Endothelial cell (in vitro differentiated cells): ENCODE measurements around the gene ATP1A4. TPM values are rescaled to one million over a fixed set of nuclear protein-coding genes. Genes with fewer than 3 reads are reported as not detected.
A peak's percentile ranks its signal among the peaks of the same experiment; 100 is the strongest.

Experiments
- DNase-seq: peaks from one replicate; pipeline ENCODE4 v3.0.0; 2021; ENCODE audit warnings: low spot score
- H3K27ac Mint-ChIP-seq: one replicate; pipeline ENCODE4 v1.8.0; 2021; ENCODE audit warnings: mixed read lengths, inconsistent platforms; ENCODE audit not compliant: unreplicated experiment
- H3K27me3 Mint-ChIP-seq: one replicate; pipeline ENCODE4 v1.8.0; 2021; ENCODE audit warnings: mild to moderate bottlenecking, moderate library complexity, mixed read lengths, inconsistent platforms; ENCODE audit not compliant: unreplicated experiment
- H3K36me3 Mint-ChIP-seq: one replicate; pipeline ENCODE4 v1.8.0; 2021; ENCODE audit warnings: mild to moderate bottlenecking, low read depth, mixed read lengths, inconsistent platforms; ENCODE audit not compliant: unreplicated experiment
- H3K4me1 Mint-ChIP-seq: one replicate; pipeline ENCODE4 v1.8.0; 2021; ENCODE audit warnings: mild to moderate bottlenecking, mixed read lengths, inconsistent platforms; ENCODE audit not compliant: unreplicated experiment
- H3K4me3 Mint-ChIP-seq: one replicate; pipeline ENCODE4 v1.8.0; 2021; ENCODE audit warnings: mild to moderate bottlenecking, mixed read lengths, inconsistent platforms; ENCODE audit not compliant: unreplicated experiment
- H3K9me3 Mint-ChIP-seq: one replicate; pipeline ENCODE4 v1.8.0; 2021; ENCODE audit warnings: mixed read lengths, inconsistent platforms; ENCODE audit not compliant: unreplicated experiment
- CTCF ChIP-seq: fragments of 200-600 bp; sonication (generic); IDR thresholded peaks from one replicate; pipeline ENCODE4 v1.5.0; 2021; ENCODE audit warnings: antibody characterized with exemption; ENCODE audit not compliant: unreplicated experiment
- total RNA-seq: library from RNA; stranded (reverse); fragmentation: NEBNext Ultra II Directional; extraction: Animal tissue kit (Norgen Biotek cat#: 25700); gene quantifications from one replicate; pipeline ENCODE4 v1.2.1, GENCODE V29; 2021; ENCODE audit not compliant: unreplicated experiment

ATP1A4 gene
- total RNA-seq, 1 donor from 2014 or later = not detected

- no peak overlapping the region for H3K27ac Mint-ChIP-seq
- no peak for TF ChIP-seq CTCF
- H3K4me3 Mint-ChIP-seq = no peak overlapping the region
- H3K36me3 Mint-ChIP-seq = no peaks in the 10 kb centered on the region
- H3K9me3 Mint-ChIP-seq = no peaks in the 10 kb centered on the region
- H3K27me3 Mint-ChIP-seq = peaks cover under 1% of the 10 kb centered on the region
- no peak for DNase-seq
- H3K4me1 Mint-ChIP-seq = no peaks in the 10 kb centered on the region
Measured at GRCh38 chr1:160158031-160158430, 6.6 kb downstream of the ATP1A4 start.

GRCh38 chr1:160158534-160158933, 7.1 kb downstream of the ATP1A4 start:
- Mint-ChIP-seq H3K27me3 (no peaks in the 10 kb centered on the region), H3K4me1 (no peaks in the 10 kb centered on the region), H3K9me3 (no peaks in the 10 kb centered on the region), H3K4me3 (no peak overlapping the region), H3K27ac (no peak overlapping the region), H3K36me3 (no peaks in the 10 kb centered on the region)
- DNase-seq = no peak
- TF ChIP-seq CTCF = no peak

- Mint-ChIP-seq H3K9me3 (no peaks in the 10 kb centered on the region), H3K4me3 (no peak overlapping the region), H3K36me3 (no peaks in the 10 kb centered on the region), H3K27me3 (no peaks in the 10 kb centered on the region), H3K27ac (no peak overlapping the region), H3K4me1 (no peaks in the 10 kb centered on the region)
- DNase-seq = no peak
- no peak for TF ChIP-seq CTCF
Measured at GRCh38 chr1:160159846-160160245, 8.4 kb downstream of the ATP1A4 start.

- Mint-ChIP-seq H3K4me1 (no peaks in the 10 kb centered on the region), H3K4me3 (no peak overlapping the region), H3K27me3 (no peaks in the 10 kb centered on the region), H3K9me3 (no peaks in the 10 kb centered on the region), H3K36me3 (no peaks in the 10 kb centered on the region), H3K27ac (no peak overlapping the region)
- peak; percentile 60 for DNase-seq
- peak; percentile 45 for TF ChIP-seq CTCF
Measured at GRCh38 chr1:160161965-160162705, 10.7 kb downstream of the ATP1A4 start.

- Mint-ChIP-seq H3K27ac (no peak overlapping the region), H3K4me1 (no peaks in the 10 kb centered on the region), H3K9me3 (no peaks in the 10 kb centered on the region), H3K27me3 (no peaks in the 10 kb centered on the region), H3K4me3 (no peak overlapping the region), H3K36me3 (no peaks in the 10 kb centered on the region)
- no peak for TF ChIP-seq CTCF
- no peak for DNase-seq
Measured at GRCh38 chr1:160162931-160163330, 11.5 kb downstream of the ATP1A4 start.
